Measurements from ENCODE around the gene GPC5.

- no peak for TF ChIP-seq CTCF (IDR thresholded peaks at IDR 0.05 in 2 of 3, conservative IDR thresholded peaks at IDR 0.05 in 1 of 3; ENCODE audit: insufficient read depth in 2 of 3, low read depth in 1 of 3, low read length in 3 of 3)
- no peak for TF ChIP-seq PRPF4 (IDR thresholded peaks at IDR 0.05; ENCODE audit: insufficient read depth, low read depth, low read length, poor library complexity, severe bottlenecking)
- no peak for TF ChIP-seq ZKSCAN1 (IDR thresholded peaks at IDR 0.05; ENCODE audit: low read depth, low read length)
- TF ChIP-seq CBX8 (IDR thresholded peaks at IDR 0.05; ENCODE audit: borderline replicate concordance, extremely low read depth, low read depth, low read length, poor library complexity, severe bottlenecking), result no peak
- no peak for TF ChIP-seq ATF3 (IDR thresholded peaks at IDR 0.05)
- no peak for TF ChIP-seq ATF3 (CRISPR knock-in tag; conservative IDR thresholded peaks at IDR 0.05)
Measured at GRCh38 chr13:91579320-91579719, 180.9 kb downstream of the GPC5 start.
